GM10248 (cell line): ENCODE data around the gene RTF1.

ENCODE experiments used
- CTCF ChIA-PET: fragments of 300-600 bp; sonication (Branson Sonifier 250); formaldehyde crosslinking; extraction: SDS; loops from one replicate; lab custom pipeline; 2021; ENCODE audit warnings: antibody characterized with exemption; lab: Yijun Ruan, JAX
- POLR2A ChIA-PET: fragments of 350-650 bp; sonication (Branson Sonifier 250); formaldehyde crosslinking; extraction: SDS; loops from one replicate; lab custom pipeline; 2020; ENCODE audit warnings: antibody characterized with exemption; lab: Yijun Ruan, JAX
- DNase-seq: peaks from one replicate; pipeline ENCODE4 v3.0.0; 2012; ENCODE audit errors: extremely low spot score
- TF ChIP-seq, protein P1 (sequence below): IDR thresholded peaks from 2 replicates; pipeline ENCODE4 v1.5.1; 2012; ENCODE audit warnings: mild to moderate bottlenecking, low read depth; ENCODE audit errors: extremely low read depth, missing control alignments, control extremely low read depth

RTF1 gene

DNA sequence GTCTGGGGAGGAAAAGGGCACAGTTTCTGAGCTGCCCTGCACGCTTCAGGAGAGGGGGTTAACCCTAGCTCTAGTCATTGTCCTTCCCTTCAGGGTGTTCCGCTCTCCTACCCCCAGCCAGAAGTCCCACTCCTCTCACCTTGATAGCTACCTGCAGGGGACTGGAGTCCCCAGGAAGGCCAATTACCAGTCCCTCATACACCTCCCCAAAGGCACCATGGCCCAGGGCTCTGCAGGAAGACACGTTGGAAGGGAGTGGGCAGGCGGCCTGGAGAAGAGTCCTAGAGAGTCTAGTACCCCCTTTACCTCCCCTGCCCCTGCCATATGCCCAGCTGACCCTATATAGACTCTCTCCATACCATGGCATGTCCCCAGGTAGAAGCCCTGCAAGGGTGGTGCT, 88.9 kb downstream of the RTF1 start:
- DNase-seq = no peak
- ChIA-PET CTCF (interaction anchor here (0.9 to 3.2 kb wide), 3 partner anchors 12 to 40 kb away, joined by 3 to 35 read pairs (median 3); partner anchors contain the start of gene ITPKA), POLR2A (no interaction called here)
- TF ChIP-seq, protein P1, sequence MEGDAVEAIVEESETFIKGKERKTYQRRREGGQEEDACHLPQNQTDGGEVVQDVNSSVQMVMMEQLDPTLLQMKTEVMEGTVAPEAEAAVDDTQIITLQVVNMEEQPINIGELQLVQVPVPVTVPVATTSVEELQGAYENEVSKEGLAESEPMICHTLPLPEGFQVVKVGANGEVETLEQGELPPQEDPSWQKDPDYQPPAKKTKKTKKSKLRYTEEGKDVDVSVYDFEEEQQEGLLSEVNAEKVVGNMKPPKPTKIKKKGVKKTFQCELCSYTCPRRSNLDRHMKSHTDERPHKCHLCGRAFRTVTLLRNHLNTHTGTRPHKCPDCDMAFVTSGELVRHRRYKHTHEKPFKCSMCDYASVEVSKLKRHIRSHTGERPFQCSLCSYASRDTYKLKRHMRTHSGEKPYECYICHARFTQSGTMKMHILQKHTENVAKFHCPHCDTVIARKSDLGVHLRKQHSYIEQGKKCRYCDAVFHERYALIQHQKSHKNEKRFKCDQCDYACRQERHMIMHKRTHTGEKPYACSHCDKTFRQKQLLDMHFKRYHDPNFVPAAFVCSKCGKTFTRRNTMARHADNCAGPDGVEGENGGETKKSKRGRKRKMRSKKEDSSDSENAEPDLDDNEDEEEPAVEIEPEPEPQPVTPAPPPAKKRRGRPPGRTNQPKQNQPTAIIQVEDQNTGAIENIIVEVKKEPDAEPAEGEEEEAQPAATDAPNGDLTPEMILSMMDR = no peak

DNA sequence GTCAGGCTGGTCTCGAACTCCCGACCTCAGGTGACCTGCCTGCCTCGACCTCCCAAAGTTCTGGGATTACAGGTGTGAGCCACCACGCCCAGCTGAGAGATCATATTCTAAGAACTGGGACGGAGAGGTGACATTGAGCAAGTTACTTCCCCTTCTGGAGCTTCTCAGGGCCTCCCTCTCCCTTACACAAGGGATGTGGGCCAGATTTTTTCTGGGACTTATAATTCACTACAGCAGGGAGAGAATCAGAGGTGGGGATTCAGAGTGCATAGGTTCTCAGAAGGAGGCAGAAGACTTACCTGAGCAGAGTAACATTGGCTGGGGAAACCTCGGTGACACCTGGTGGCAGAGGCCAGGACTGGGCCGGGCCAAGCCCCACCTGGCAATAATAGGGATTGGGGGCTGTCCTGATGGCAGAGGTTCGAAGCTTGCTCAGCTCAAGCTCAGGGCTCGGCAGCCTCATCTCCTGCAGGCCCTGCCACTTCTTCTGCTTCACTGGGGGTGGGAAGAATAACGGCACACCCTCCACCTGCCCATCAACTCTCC, 90.0 kb downstream of the RTF1 start:
- ChIA-PET POLR2A (no interaction called here), CTCF (interaction anchor here (1.0 to 3.2 kb wide), 9 partner anchors 8 to 96 kb away, joined by 3 to 35 read pairs (median 4); no protein-coding TSS in a partner anchor)
- no peak for DNase-seq
- TF ChIP-seq, protein P1 = no peak

DNA sequence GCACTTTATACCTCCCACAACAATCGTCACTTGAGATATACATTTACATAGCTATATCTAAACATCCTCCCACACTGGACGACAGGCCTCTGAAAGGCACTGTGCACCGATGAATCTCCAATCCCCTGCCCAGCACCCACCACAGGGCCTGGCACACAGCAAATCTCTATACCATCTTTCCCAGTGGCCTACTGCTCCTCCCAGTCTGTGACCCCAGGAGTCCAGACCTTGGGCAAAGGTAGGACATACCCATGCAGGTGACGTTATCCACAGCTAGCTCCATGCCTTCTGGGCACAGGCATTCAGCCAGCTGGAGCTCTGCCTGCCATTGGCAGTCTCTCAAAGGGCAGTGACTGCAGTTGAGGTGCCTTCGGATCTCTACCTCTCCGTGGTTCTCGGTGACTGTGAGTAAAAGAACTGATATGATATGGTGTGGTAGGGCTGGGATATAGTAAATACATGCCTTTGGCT, 91.0 kb downstream of the RTF1 start:
- POLR2A ChIA-PET = no interaction called here
- DNase-seq = no peak
- TF ChIP-seq, protein P1 = no peak
- CTCF ChIA-PET = interaction anchor here (0.8 to 3.2 kb wide), 10 partner anchors 9 to 95 kb away, joined by 3 to 35 read pairs (median 4); partner anchors contain the start of gene ITPKA

DNA sequence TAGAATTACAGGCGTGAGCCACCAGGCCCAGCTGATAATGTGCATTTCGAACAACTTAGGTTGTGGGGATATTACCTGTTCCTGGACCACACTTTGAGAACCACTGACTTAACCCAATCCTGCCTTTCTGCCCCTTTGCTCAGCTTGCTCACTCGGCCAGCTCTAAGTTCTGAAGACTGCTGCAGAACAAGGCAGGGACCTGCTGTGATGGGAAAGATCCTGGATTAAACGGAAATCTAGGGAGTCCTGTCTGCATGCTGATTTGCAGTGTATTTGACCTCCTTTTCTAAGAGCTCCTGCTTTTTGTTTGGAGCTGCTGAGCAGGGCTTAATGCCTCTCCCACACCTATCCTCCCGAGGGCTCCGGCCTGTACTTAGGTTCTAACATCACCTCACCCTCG, 93.8 kb downstream of the RTF1 start:
- TF ChIP-seq, protein P1 = no peak
- ChIA-PET POLR2A (no interaction called here), CTCF (interaction anchor here (1.1 to 3.5 kb wide), 2 partner anchors 10 to 45 kb away, joined by 3 to 10 read pairs; no protein-coding TSS in a partner anchor)
- no peak for DNase-seq

DNA sequence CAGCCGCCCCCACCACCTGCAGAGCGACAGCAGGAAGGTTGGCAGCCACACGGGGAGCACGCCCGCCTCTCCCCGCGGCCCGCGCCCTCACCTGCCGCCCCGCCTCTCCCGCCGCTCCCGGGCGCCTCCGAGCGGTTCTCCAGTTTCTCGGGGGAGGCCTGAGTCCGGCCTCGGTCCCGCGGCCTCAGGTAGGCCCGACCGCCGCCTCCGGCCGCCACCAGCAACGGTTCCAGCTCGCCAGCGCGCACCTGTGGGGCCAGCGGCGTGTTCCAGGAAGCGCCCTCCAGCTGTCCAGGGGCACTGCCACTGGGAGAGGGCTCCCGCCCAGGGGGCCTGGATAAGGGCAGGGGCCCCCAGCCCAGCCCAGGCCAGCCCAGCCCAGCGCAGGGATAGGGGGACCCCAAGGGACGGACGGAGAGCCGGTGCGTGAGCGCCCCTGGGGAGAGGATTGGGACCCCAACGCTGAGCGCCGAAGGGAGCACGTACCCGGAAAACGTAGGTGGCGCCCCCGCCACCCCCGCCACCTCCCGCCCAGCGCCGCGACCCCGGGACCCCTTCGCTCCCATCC, 94.5 kb downstream of the RTF1 start:
- ChIA-PET CTCF (interaction anchor here (1.1 to 3.5 kb wide), 2 partner anchors 10 to 46 kb away, joined by 3 to 10 read pairs; no protein-coding TSS in a partner anchor), POLR2A (interaction anchor here (0.7 kb wide), 1 partner anchor 16 kb away, joined by 5 read pairs; no protein-coding TSS in a partner anchor)
- DNase-seq = no peak
- TF ChIP-seq, protein P1 = no peak

DNA sequence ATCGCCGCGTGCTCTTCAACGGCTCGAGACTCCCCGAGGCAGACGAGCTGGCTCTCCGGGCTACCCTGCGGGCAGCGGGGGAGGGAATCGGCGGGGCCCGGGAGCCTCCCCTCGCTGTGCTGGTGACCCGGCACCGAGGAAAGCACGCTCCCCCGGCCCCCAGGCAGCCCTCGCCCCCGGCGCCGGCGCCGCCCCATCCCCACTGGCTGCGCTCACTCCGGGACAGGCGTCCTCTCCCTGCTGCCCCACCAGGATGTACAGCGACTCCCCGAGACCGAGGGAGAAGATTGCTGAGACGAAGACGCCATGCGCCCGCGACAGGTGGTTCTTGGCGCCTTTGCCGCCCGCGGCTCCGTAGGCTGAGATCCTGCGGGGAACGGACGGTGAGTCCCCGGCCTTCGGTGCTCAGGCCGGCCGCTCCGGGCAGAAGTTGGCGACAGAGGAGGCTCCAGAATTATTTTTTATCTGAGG, 95.0 kb downstream of the RTF1 start:
- CTCF ChIA-PET = interaction anchor here (3.5 kb wide), 1 partner anchor 47 kb away, joined by 10 read pairs; no protein-coding TSS in a partner anchor
- DNase-seq = peak; percentile 41
- TF ChIP-seq, protein P1 = no peak
- POLR2A ChIA-PET = interaction anchor here (0.5 to 0.7 kb wide), 2 partner anchors 17 to 53 kb away, joined by 3 to 5 read pairs; no protein-coding TSS in a partner anchor
